Sigmoid colon (tissue), 7 donors: Measurements from ENCODE around the gene NEK6. TPM values are rescaled to one million over a fixed set of nuclear protein-coding genes. Genes with fewer than 3 reads are reported as not detected.

Experiments
- DNase-seq: peaks from one replicate; pipeline ENCODE4 v3.0.0-alpha.2; 2019
- H3K27ac ChIP-seq, 4 donors: fragments of 200-600 bp; sonication (generic); one replicate each; pipeline ENCODE4 v1.5.1; 2016 to 2019; ENCODE audit warnings: mild to moderate bottlenecking in 1 of 4
- H3K27me3 ChIP-seq, 3 donors: fragments of 200-600 bp; sonication (generic); one replicate each; pipeline ENCODE4 v1.5.1; 2019; ENCODE audit warnings: mild to moderate bottlenecking in 1 of 3
- H3K36me3 ChIP-seq, 4 donors: fragments of 200-600 bp; sonication (generic); one replicate each; pipeline ENCODE4 v1.5.1; 2016 to 2019
- H3K4me1 ChIP-seq, 4 donors: fragments of 200-600 bp; sonication (generic); one replicate each; pipeline ENCODE4 v1.5.1; 2017 to 2019
- H3K4me3 ChIP-seq, 4 donors: fragments of 200-600 bp; sonication (generic); one replicate each; pipeline ENCODE4 v1.5.1; 2017 to 2019; ENCODE audit warnings: mild to moderate bottlenecking in 2 of 4, moderate library complexity in 1 of 4
- H3K9me3 ChIP-seq, 4 donors: fragments of 200-600 bp in 3 of 4; sonication (generic) in 3 of 4; one replicate each; pipeline versions ENCODE4 v1.5.1 to v1.6.1; 2013 to 2019
- CTCF ChIP-seq, 4 experiments: fragments of 450-650 bp in 3 of 4; fragments of 200-600 bp in 1 of 4; IDR thresholded peaks; one replicate each; pipeline ENCODE4 v1.5.1; 2016 to 2019; ENCODE audit warnings: antibody characterized with exemption in 4 of 4, mild to moderate bottlenecking in 3 of 4, moderate library complexity in 2 of 4
- EP300 ChIP-seq, 4 donors: sonication (generic); formaldehyde crosslinking; IDR thresholded peaks; one replicate each; pipeline ENCODE4 v1.6.1; 2017; ENCODE audit warnings: antibody characterized with exemption in 4 of 4
- POLR2A ChIP-seq, 2 donors: fragments of 450-650 bp; IDR thresholded peaks; one replicate each; pipeline ENCODE4 v1.6.1; 2016; ENCODE audit warnings: antibody characterized with exemption in 2 of 2, mild to moderate bottlenecking in 2 of 2, moderate library complexity in 2 of 2
- POLR2AphosphoS5 ChIP-seq, 4 donors: sonication (generic); formaldehyde crosslinking; IDR thresholded peaks; one replicate each; pipeline ENCODE4 v1.6.1; 2017; ENCODE audit warnings: antibody characterized with exemption in 4 of 4
- WGBS, 2 donors: extraction: QIAGEN DNeasy Blood & Tissue Kit; methylation state at CpG; one replicate each; pipeline ENCODE4 v1.1.7; 2013; 5-methylcytosine and 5-hydroxymethylcytosine counted together
- intact Hi-C: fragments of 100-400 bp; cut with DNase I; formaldehyde crosslinking; loops from one replicate; pipeline ENCODE4 v1.15.1; 2023
- polyA plus RNA-seq, 3 donors: library from polyadenylated mRNA; stranded (reverse); fragments of 200-250 nt; gene quantifications; one replicate each; pipeline ENCODE4 v1.2.3, GENCODE V29; 2013
- total RNA-seq, 4 donors: library from RNA; depleted of rRNA; stranded (reverse); fragments of >200 nt; gene quantifications; one replicate each; pipeline ENCODE4 v1.1.0, GENCODE V29; 2016
- donor health status: healthy with polysubstance abuse.
- donor health status: Bipolar disorder and iron deficiency.
- donor health status: healthy.

Gene NEK6
- 10 to 100 TPM in 2 of 4 donors, 1 to 10 TPM in 2; 8.2 to 24.1 (median 14.2) TPM for total RNA-seq
- polyA plus RNA-seq = 10 to 100 TPM; 13.8 to 36.2 (median 24.7) TPM

GRCh38 chr9:124257844-124258606 is at the start of gene NEK6:
Gene NEK6, plus strand, starts transcription at chr9:124257949. Its CDS starts 44,016 bp downstream, at chr9:124301965.
- Histone ChIP-seq H3K27me3 (no peaks in the 10 kb centered on the region), H3K27ac (peak within 1 kb of the TSS; percentile 78 to 96 (median 89)), H3K36me3 (no peaks in the 10 kb centered on the region), H3K9me3 (no peaks in the 10 kb centered on the region), H3K4me1 (peaks cover 0 to 56% (median 43%) of the 10 kb centered on the region in 4 donors), H3K4me3 (peak within 1 kb of the TSS; percentile 56 to 81 (median 78))
- DNase-seq = peak; percentile 47
- intact Hi-C loops = loop anchor here (2.0 kb wide), 1 partner anchor 63 kb away; no protein-coding TSS in a partner anchor
- WGBS, 2 donors = 1% methylated on average over 116 of the region's 116 CpGs
- no peak for TF ChIP-seq EP300 (IDR thresholded peaks at IDR 0.05)
- no peak for TF ChIP-seq POLR2A (IDR thresholded peaks at IDR 0.05)
- TF ChIP-seq CTCF (IDR thresholded peaks at IDR 0.05) = no peak
- peak in 3 of 4 donors; percentile 15 to 38 (median 37) for TF ChIP-seq POLR2AphosphoS5 (IDR thresholded peaks at IDR 0.05)

GRCh38 chr9:124208571-124208970 is 49.2 kb upstream of the NEK6 start:
- H3K4me1 ChIP-seq = no peaks in the 10 kb centered on the region
- no peak overlapping the region for H3K4me3 ChIP-seq
- TF ChIP-seq POLR2AphosphoS5 (IDR thresholded peaks at IDR 0.05) (no peak), POLR2A (IDR thresholded peaks at IDR 0.05) (no peak), EP300 (IDR thresholded peaks at IDR 0.05) (no peak), CTCF (IDR thresholded peaks at IDR 0.05) (no peak)
- H3K27ac ChIP-seq = no peak overlapping the region
- H3K36me3 ChIP-seq = no peaks in the 10 kb centered on the region
- H3K9me3 ChIP-seq = no peaks in the 10 kb centered on the region
- intact Hi-C loops = no loop called here
- no peaks in the 10 kb centered on the region for H3K27me3 ChIP-seq
- WGBS, 2 donors = 65 to 89% methylated on average over 3 of the region's 3 CpGs
- DNase-seq = peak; percentile 39

GRCh38 chr9:124209279-124209678 is 48.5 kb upstream of the NEK6 start:
- H3K27me3 ChIP-seq = no peaks in the 10 kb centered on the region
- TF ChIP-seq CTCF (IDR thresholded peaks at IDR 0.05) (no peak), POLR2AphosphoS5 (IDR thresholded peaks at IDR 0.05) (no peak), POLR2A (IDR thresholded peaks at IDR 0.05) (no peak), EP300 (IDR thresholded peaks at IDR 0.05) (no peak)
- no peaks in the 10 kb centered on the region for H3K9me3 ChIP-seq
- H3K4me1 ChIP-seq = no peaks in the 10 kb centered on the region
- intact Hi-C loops = no loop called here
- H3K4me3 ChIP-seq = no peak overlapping the region
- WGBS, 2 donors = 84 to 86% methylated on average over 7 of the region's 7 CpGs
- H3K27ac ChIP-seq = no peak overlapping the region
- no peaks in the 10 kb centered on the region for H3K36me3 ChIP-seq
- DNase-seq = peak; percentile 40

- Histone ChIP-seq H3K4me1 (no peaks in the 10 kb centered on the region), H3K36me3 (no peaks in the 10 kb centered on the region), H3K9me3 (no peaks in the 10 kb centered on the region), H3K27ac (no peak overlapping the region), H3K27me3 (no peaks in the 10 kb centered on the region), H3K4me3 (no peak overlapping the region)
- DNase-seq = no peak
- 96 to 98% methylated on average over 2 of the region's 2 CpGs for WGBS, 2 donors
- TF ChIP-seq POLR2A (IDR thresholded peaks at IDR 0.05) = no peak
- no peak for TF ChIP-seq POLR2AphosphoS5 (IDR thresholded peaks at IDR 0.05)
- intact Hi-C loops = no loop called here
Observed at GRCh38 chr9:124209774-124210173, 48.0 kb upstream of the NEK6 start.

- DNase-seq = no peak
- no peak overlapping the region for H3K27ac ChIP-seq
- no peaks in the 10 kb centered on the region for H3K9me3 ChIP-seq
- no peaks in the 10 kb centered on the region for H3K36me3 ChIP-seq
- intact Hi-C loops = no loop called here
- no peak for TF ChIP-seq POLR2AphosphoS5 (IDR thresholded peaks at IDR 0.05)
- no peak for TF ChIP-seq POLR2A (IDR thresholded peaks at IDR 0.05)
- H3K27me3 ChIP-seq = no peaks in the 10 kb centered on the region
- H3K4me1 ChIP-seq = no peaks in the 10 kb centered on the region
- no peak overlapping the region for H3K4me3 ChIP-seq
- 55 to 69% methylated on average over 3 of the region's 3 CpGs for WGBS, 2 donors
Observed at GRCh38 chr9:124210697-124211096, 47.1 kb upstream of the NEK6 start.
